Heart right ventricle (tissue), 16 donors: ENCODE data around the gene RBM24. TPM values are rescaled to one million over a fixed set of nuclear protein-coding genes. Genes with fewer than 3 reads are reported as not detected.

Experiments used
- ATAC-seq, 8 donors: fragments of 200-7000 bp; cut with Tn5 transposase; one replicate each; pipeline ENCODE4 v1.9.1; 2020; ENCODE audit warnings: mild to moderate bottlenecking in 8 of 8, moderate library complexity in 8 of 8, moderate number of reproducible peaks in 1 of 8
- DNase-seq, 2 donors: peaks; one replicate each; pipeline ENCODE4 v3.0.0-alpha.2; 2020
- H3K27ac ChIP-seq, 10 donors: fragments of 200-600 bp; sonication (generic) in 2 of 10; one replicate each; pipeline versions ENCODE4 v1.5.0 to v1.8.0; 2020 to 2022; ENCODE audit warnings: mild to moderate bottlenecking in 3 of 10
- H3K27me3 ChIP-seq, 7 donors: fragments of 200-600 bp; one replicate each; pipeline ENCODE4 v1.8.0; 2021 to 2022; ENCODE audit warnings: mild to moderate bottlenecking in 2 of 7
- H3K36me3 ChIP-seq, 9 donors: fragments of 200-600 bp; sonication (generic) in 1 of 9; one replicate each; pipeline versions ENCODE4 v1.5.0 to v1.8.0; 2020 to 2022; ENCODE audit warnings: mild to moderate bottlenecking in 2 of 9
- H3K4me1 ChIP-seq, 9 donors: fragments of 200-600 bp; sonication (generic) in 1 of 9; one replicate each; pipeline versions ENCODE4 v1.5.0 to v1.8.0; 2020 to 2022; ENCODE audit warnings: mild to moderate bottlenecking in 4 of 9
- H3K4me3 ChIP-seq, 10 donors: fragments of 200-600 bp; sonication (generic) in 2 of 10; one replicate each; pipeline versions ENCODE4 v1.5.0 to v1.8.0; 2020 to 2022; ENCODE audit warnings: mild to moderate bottlenecking in 7 of 10, moderate library complexity in 2 of 10
- H3K9me3 ChIP-seq, 11 donors: fragments of 200-600 bp in 10 of 11; sonication (generic) in 2 of 11; one replicate each; pipeline versions ENCODE4 v1.5.0 to v1.8.0; 2013 to 2022; ENCODE audit warnings: mild to moderate bottlenecking in 2 of 11, control low read depth in 1 of 11, moderate library complexity in 1 of 11
- CTCF ChIP-seq, 9 donors: fragments of 200-600 bp; sonication (generic) in 2 of 9; IDR thresholded peaks; one replicate each; pipeline versions ENCODE4 v1.5.0 to v1.8.0; 2021 to 2022; ENCODE audit warnings: antibody characterized with exemption in 9 of 9, mild to moderate bottlenecking in 5 of 9, moderate library complexity in 1 of 9
- WGBS, 2 donors: extraction: QIAGEN DNeasy Blood & Tissue Kit; methylation state at CpG; one replicate each; pipeline ENCODE4 v1.1.7; 2013; ENCODE audit warnings: inconsistent platforms in 1 of 2; 5-methylcytosine and 5-hydroxymethylcytosine counted together
- intact Hi-C, 10 donors: fragments of 100-400 bp; cut with DNase I; formaldehyde crosslinking; loops; one replicate each; pipeline versions ENCODE4 v1.11.1 to v1.14.2; 2022
- long read RNA-seq, 3 donors: library from polyadenylated mRNA; unstranded; transcript quantifications; one replicate each; pipeline ENCODE4 v2.0.0, GENCODE V29; 2020 to 2021
- polyA plus RNA-seq, 2 donors: library from polyadenylated mRNA; stranded (reverse); fragments of 200-250 nt; gene quantifications; one replicate each; pipeline ENCODE4 v1.2.3, GENCODE V29; 2013
- total RNA-seq, 10 donors: library from RNA; stranded (reverse); fragmentation: NEBNext Ultra II Directional in 3 of 10; extraction: Animal tissue kit (Norgen Biotek cat#: 25700) in 3 of 10; gene quantifications; one replicate each; pipeline versions ENCODE4 v1.2.1 to v1.2.4, GENCODE V29; 2021 to 2023
- donor health status: Arrhythmogenic right ventricular cardiomyopathy.
- donor health status: ischemic (EF 13 %, LVEDD 7.1; RV severe dilation, severe dysfunction).
- donor health status: healthy with polysubstance abuse.
- donor health status: DM: no; HTN: yes; CAD: no.
- donor health status: DM: no; HTN: no; CAD: no.
- donor health status: ischemic (EF 25% LVEDD 6.9; RV normal size, moderate dysfunction).
- donor health status: ischemic (EF 25% LVEDD 5.7; RV mildly dilated, moderate dysfunction).
- donor health status: healthy.
- donor health status: DM: yes; HTN: yes; CAD: no.
- donor health status: Ischemic cardiomyopathy.
- donor health status: ischemic (EF 35%, LVEDD 5.7; RV mildly dilated, moderate dysfunction).
- donor health status: nonischemic (EF 11% LVEDD 7.7; RV severe dilation, severe dysfunction).
- donor health status: DM: yes; HTN: yes; CAD: no.
- donor health status: PGD.
- donor health status: ischemic (EF 29% LVEDD 5.4; RV normal size, mild dysfunction).
- donor health status: nonischemic (EF 23%, LVEDD 6.1; RV moderate dilation, normal function).

The RBM24 gene
- 100 to 1,000 TPM; 149 to 317 (median 194) TPM for total RNA-seq
- 100 to 1,000 TPM in 1 of 2 donors, 10 to 100 TPM in 1; 62.4 to 207 TPM for polyA plus RNA-seq
- long read RNA-seq, donor 1, transcript RBM24-207 (5 exons, 1,544 nt), result minor isoform, 30 of 378 reads
- long read RNA-seq, donor 1, transcript RBM24-201 (3 exons, 2,394 nt), result minor isoform, 7 of 378 reads
- long read RNA-seq, donor 1, transcript RBM24-202 (4 exons, 2,703 nt), result major isoform, 135 of 378 reads
- long read RNA-seq, donor 1, partial matches to known transcripts, result 7 of 378 reads
- long read RNA-seq, donor 1, other reads (novel, unspliced or antisense), result 192 of 378 reads
- long read RNA-seq, donor 2, transcript RBM24-202 (4 exons, 2,703 nt), result major isoform, 111 of 530 reads
- long read RNA-seq, donor 2, transcript RBM24-207 (5 exons, 1,544 nt), result minor isoform, 54 of 530 reads
- long read RNA-seq, donor 2, transcript RBM24-208 (2 exons, 1,222 nt), result minor isoform, 11 of 530 reads
- long read RNA-seq, donor 2, transcript RBM24-206 (3 exons, 1,413 nt), result minor isoform, 19 of 530 reads
- long read RNA-seq, donor 2, partial matches to known transcripts, result 15 of 530 reads
- long read RNA-seq, donor 2, other reads (novel, unspliced or antisense), result 311 of 530 reads
- long read RNA-seq, donor 3, transcript RBM24-206 (3 exons, 1,413 nt), result minor isoform, 13 of 267 reads
- long read RNA-seq, donor 3, transcript RBM24-201 (3 exons, 2,394 nt), result major isoform, 65 of 267 reads
- long read RNA-seq, donor 3, transcript RBM24-208 (2 exons, 1,222 nt), result minor isoform, 9 of 267 reads
- long read RNA-seq, donor 3, transcript RBM24-202 (4 exons, 2,703 nt), result minor isoform, 50 of 267 reads
- long read RNA-seq, donor 3, partial matches to known transcripts, result 18 of 267 reads
- long read RNA-seq, donor 3, other reads (novel, unspliced or antisense), result 104 of 267 reads

- peaks cover 0 to 59% (median 3%) of the 10 kb centered on the region in 7 donors for H3K27me3 ChIP-seq
- no peaks in the 10 kb centered on the region for H3K36me3 ChIP-seq
- 0 to 1% methylated on average over 46 of the region's 46 CpGs for WGBS, 2 donors
- peak within 1 kb of the TSS; percentile 79 to 96 (median 90) for H3K27ac ChIP-seq
- H3K9me3 ChIP-seq, result no peaks in the 10 kb centered on the region
- H3K4me3 ChIP-seq, result peak within 1 kb of the TSS; percentile 56 to 85 (median 82)
- intact Hi-C loops, result loop anchor here in 5 of 10 donors (5.0 to 10.0 kb wide), 7 partner anchors 114 to 304 kb away; partner anchors contain the start of gene CAP2 (in 2 of the 5)
- ATAC-seq, result peak in 3 of 8 donors; percentile 5 to 26 (median 23)
- peak; percentile 52 to 55 for DNase-seq
- peaks cover 0 to 15% (median 5%) of the 10 kb centered on the region in 9 donors for H3K4me1 ChIP-seq
- TF ChIP-seq CTCF (IDR thresholded peaks at IDR 0.05), result peak in 4 of 9 donors; percentile 20 to 39 (median 26)
These were observed at the start of gene RBM24 for GRCh38 chr6:17281100-17281496. Gene RBM24, plus strand, starts transcription at chr6:17281361. Its CDS starts 221 bp downstream, at chr6:17281582.

GRCh38 chr6:17233531-17233930 lies 47.6 kb upstream of the RBM24 start:
- H3K4me3 ChIP-seq, result no peak overlapping the region
- DNase-seq, result no peak
- WGBS, 2 donors, result 74 to 77% methylated on average over 2 of the region's 2 CpGs
- no peaks in the 10 kb centered on the region for H3K36me3 ChIP-seq
- no peak for ATAC-seq
- intact Hi-C loops, result no loop called here
- TF ChIP-seq CTCF (IDR thresholded peaks at IDR 0.05), result no peak
- no peak overlapping the region for H3K27ac ChIP-seq
- H3K4me1 ChIP-seq, result peaks cover 0 to 8% (median 0%) of the 10 kb centered on the region in 9 donors
- no peaks in the 10 kb centered on the region for H3K27me3 ChIP-seq
- H3K9me3 ChIP-seq, result no peaks in the 10 kb centered on the region

- Histone ChIP-seq H3K4me3 (no peak overlapping the region), H3K27ac (no peak overlapping the region), H3K9me3 (peaks cover 0 to 8% (median 0%) of the 10 kb centered on the region in 11 donors), H3K4me1 (no peaks in the 10 kb centered on the region), H3K27me3 (no peaks in the 10 kb centered on the region), H3K36me3 (no peaks in the 10 kb centered on the region)
- WGBS, 2 donors, result 94 to 96% methylated on average over 2 of the region's 2 CpGs
- intact Hi-C loops, result no loop called here
- ATAC-seq, result no peak
- DNase-seq, result no peak
- TF ChIP-seq CTCF (IDR thresholded peaks at IDR 0.05), result no peak
These were observed 43.9 kb upstream of the RBM24 start for GRCh38 chr6:17237246-17237645.

- ATAC-seq (no peak), DNase-seq (no peak)
- H3K36me3 ChIP-seq, result no peaks in the 10 kb centered on the region
- no peak overlapping the region for H3K27ac ChIP-seq
- 89 to 93% methylated on average over 4 of the region's 4 CpGs for WGBS, 2 donors
- H3K4me1 ChIP-seq, result no peaks in the 10 kb centered on the region
- TF ChIP-seq CTCF (IDR thresholded peaks at IDR 0.05), result no peak
- peaks cover 0 to 9% (median 0%) of the 10 kb centered on the region in 11 donors for H3K9me3 ChIP-seq
- intact Hi-C loops, result no loop called here
- no peak overlapping the region for H3K4me3 ChIP-seq
- no peaks in the 10 kb centered on the region for H3K27me3 ChIP-seq
These were observed 41.9 kb upstream of the RBM24 start for GRCh38 chr6:17239260-17239659.
